ENCODE data around the gene STAP2.
"Not testable (repeated sequence)": the region's sequence is repeated elsewhere in the genome, so short reads cannot be mapped to it uniquely, and the experiment has no call there.

The STAP2 gene

GRCh38 chr19:4292515-4292914, 46.1 kb downstream of the STAP2 start:
- TF ChIP-seq CTCF (IDR thresholded peaks at IDR 0.05; ENCODE audit: insufficient read depth, low read length, poor library complexity, severe bottlenecking) (no peak), EZH2phosphoT487 (conservative IDR thresholded peaks at IDR 0.05; ENCODE audit: low read length) (no peak)
- no peaks in the 10 kb centered on the region for H3K79me2 ChIP-seq (ENCODE audit: insufficient read depth, low read length)
- no peaks in the 10 kb centered on the region for H3K9me2 ChIP-seq (replicated peaks; ENCODE audit: insufficient read depth, low read length)
- H3K27ac ChIP-seq (ENCODE audit: low read depth, low read length): no peak overlapping the region
- H2AFZ ChIP-seq (ENCODE audit: low read depth, low read length, severe bottlenecking): no peak overlapping the region
- no peak overlapping the region for H3K4me2 ChIP-seq (ENCODE audit: low read depth, low read length, poor library complexity, severe bottlenecking)
- no peak overlapping the region for H3K4me3 ChIP-seq (ENCODE audit: insufficient read depth, low read length, poor library complexity, severe bottlenecking)
- H4K20me1 ChIP-seq (ENCODE audit: low read depth, low read length): no peaks in the 10 kb centered on the region
- H3F3A ChIP-seq (ENCODE audit: insufficient read depth): no peaks in the 10 kb centered on the region
- no peaks in the 10 kb centered on the region for H3K36me3 ChIP-seq (ENCODE audit: low read length)
- H3K9me3 ChIP-seq (ENCODE audit: insufficient read depth, low read length): no peaks in the 10 kb centered on the region
- H3K27me3 ChIP-seq (ENCODE audit: low read length): no peaks in the 10 kb centered on the region
- no peak overlapping the region for H3K9ac ChIP-seq (ENCODE audit: low read length)

GRCh38 chr19:4291184-4291732, 47.4 kb downstream of the STAP2 start:
- H3K36me3 ChIP-seq (ENCODE audit: low read length): no peaks in the 10 kb centered on the region
- H4K20me1 ChIP-seq (ENCODE audit: low read depth, low read length): no peaks in the 10 kb centered on the region
- H3K27me3 ChIP-seq (ENCODE audit: low read length): no peaks in the 10 kb centered on the region
- no peaks in the 10 kb centered on the region for H3K79me2 ChIP-seq (ENCODE audit: insufficient read depth, low read length)
- H3K27ac ChIP-seq (ENCODE audit: low read depth, low read length): no peak overlapping the region
- H2AFZ ChIP-seq (ENCODE audit: low read depth, low read length, severe bottlenecking): no peak overlapping the region
- no peak overlapping the region for H3K4me3 ChIP-seq (ENCODE audit: insufficient read depth, low read length, poor library complexity, severe bottlenecking)
- no peak overlapping the region for H3K9ac ChIP-seq (ENCODE audit: low read length)
- H3K9me2 ChIP-seq (replicated peaks; ENCODE audit: insufficient read depth, low read length): no peaks in the 10 kb centered on the region
- H3K9me3 ChIP-seq (ENCODE audit: insufficient read depth, low read length): no peaks in the 10 kb centered on the region
- TF ChIP-seq EZH2phosphoT487 (conservative IDR thresholded peaks at IDR 0.05; ENCODE audit: low read length): no peak
- no peak for TF ChIP-seq CTCF (IDR thresholded peaks at IDR 0.05; ENCODE audit: insufficient read depth, low read length, poor library complexity, severe bottlenecking)
- no peaks in the 10 kb centered on the region for H3F3A ChIP-seq (ENCODE audit: insufficient read depth)
- H3K4me2 ChIP-seq (ENCODE audit: low read depth, low read length, poor library complexity, severe bottlenecking): no peak overlapping the region

GRCh38 chr19:4288091-4288777, 50.4 kb downstream of the STAP2 start:
- H3K9me3 ChIP-seq (ENCODE audit: insufficient read depth, low read length): no peaks in the 10 kb centered on the region
- no peak overlapping the region for H3K4me2 ChIP-seq (ENCODE audit: low read depth, low read length, poor library complexity, severe bottlenecking)
- no peaks in the 10 kb centered on the region for H3K79me2 ChIP-seq (ENCODE audit: insufficient read depth, low read length)
- H3K4me3 ChIP-seq (ENCODE audit: insufficient read depth, low read length, poor library complexity, severe bottlenecking): no peak overlapping the region
- H3K27me3 ChIP-seq (ENCODE audit: low read length): no peaks in the 10 kb centered on the region
- H4K20me1 ChIP-seq (ENCODE audit: low read depth, low read length): no peaks in the 10 kb centered on the region
- no peak overlapping the region for H2AFZ ChIP-seq (ENCODE audit: low read depth, low read length, severe bottlenecking)
- no peak overlapping the region for H3K9ac ChIP-seq (ENCODE audit: low read length)
- H3K9me2 ChIP-seq (replicated peaks; ENCODE audit: insufficient read depth, low read length): no peaks in the 10 kb centered on the region
- H3F3A ChIP-seq (ENCODE audit: insufficient read depth): no peaks in the 10 kb centered on the region
- H3K27ac ChIP-seq (ENCODE audit: low read depth, low read length): no peak overlapping the region
- TF ChIP-seq CTCF (IDR thresholded peaks at IDR 0.05; ENCODE audit: insufficient read depth, low read length, poor library complexity, severe bottlenecking) (no peak), EZH2phosphoT487 (conservative IDR thresholded peaks at IDR 0.05; ENCODE audit: low read length) (no peak)
- no peaks in the 10 kb centered on the region for H3K36me3 ChIP-seq (ENCODE audit: low read length)

GRCh38 chr19:4286141-4286540, 52.5 kb downstream of the STAP2 start:
- not testable (repeated sequence) for H3K9ac ChIP-seq (ENCODE audit: low read length); H3K79me2 ChIP-seq (ENCODE audit: insufficient read depth, low read length); H3K9me3 ChIP-seq (ENCODE audit: insufficient read depth, low read length); H3K27me3 ChIP-seq (ENCODE audit: low read length); H3K27ac ChIP-seq (ENCODE audit: low read depth, low read length); H3K4me3 ChIP-seq (ENCODE audit: insufficient read depth, low read length, poor library complexity, severe bottlenecking); H3K9me2 ChIP-seq (replicated peaks; ENCODE audit: insufficient read depth, low read length); H3K4me2 ChIP-seq (ENCODE audit: low read depth, low read length, poor library complexity, severe bottlenecking); H4K20me1 ChIP-seq (ENCODE audit: low read depth, low read length); H2AFZ ChIP-seq (ENCODE audit: low read depth, low read length, severe bottlenecking); H3F3A ChIP-seq (ENCODE audit: insufficient read depth); H3K36me3 ChIP-seq (ENCODE audit: low read length)
